Measurements from ENCODE around the gene DLL3. TPM values are rescaled to one million over a fixed set of nuclear protein-coding genes. Genes with fewer than 3 reads are reported as not detected.
A peak's percentile ranks its signal among the peaks of the same experiment; 100 is the strongest.

Gene DLL3
- total and polyA plus RNA-seq, 9 of the 15 experiments (the other 6 are each of a cell fraction or from before 2014, with no cell fraction given), result 0.80 to 6.3 (median 1.2) TPM

DNA sequence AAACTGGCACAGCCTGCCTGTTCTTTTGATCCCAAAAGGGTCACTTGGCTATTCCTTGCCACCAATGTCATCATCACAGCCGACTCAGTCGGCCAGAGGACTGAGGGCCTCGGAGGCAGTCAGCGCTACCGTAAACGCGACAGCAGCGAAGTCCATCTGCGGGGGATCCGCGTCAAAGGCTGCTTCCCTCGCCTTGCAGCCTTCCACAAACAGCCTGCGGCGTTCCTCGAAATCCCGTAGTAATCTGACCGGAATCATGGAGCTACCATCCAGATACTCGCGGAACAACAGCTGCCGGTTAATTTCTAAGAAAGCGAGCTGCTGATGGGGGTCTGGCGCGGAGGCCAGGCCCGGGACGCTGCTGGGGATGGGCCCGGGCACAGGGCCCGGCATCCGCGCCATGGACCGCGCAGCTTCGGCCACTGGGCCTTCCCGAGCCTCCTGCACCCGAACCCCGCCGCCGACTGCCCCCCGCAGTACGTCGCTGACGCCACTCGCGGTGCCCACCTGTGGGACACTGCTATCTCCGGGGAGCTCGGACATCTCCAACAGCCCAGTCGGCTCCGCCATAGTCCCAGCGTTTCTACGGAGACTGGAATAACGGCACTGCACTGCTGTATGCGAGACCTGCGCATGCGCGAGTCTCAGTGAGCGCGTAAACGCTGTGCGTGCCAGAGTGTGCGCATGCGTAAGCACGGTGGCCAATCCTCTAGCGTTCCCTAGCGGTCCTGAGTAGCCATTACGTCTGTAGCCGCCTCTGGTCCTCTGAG, 33.7 kb downstream of the DLL3 start, which contains the start of gene EID2B (continued):
- TF ChIP-seq E2F1 (CRISPR knock-in tag; IDR thresholded peaks at IDR 0.05) (0 out of 2 replicates have a peak, but pooled peaks have one; percentile 60), SMAD2 (IDR thresholded peaks at IDR 0.05; ENCODE audit: low read depth, low read length) (no peak), ZNF12 (CRISPR knock-in tag; IDR thresholded peaks at IDR 0.05) (0 out of 2 replicates have a peak, but pooled peaks have one; percentile 36), ZFP91 (CRISPR knock-in tag; IDR thresholded peaks at IDR 0.05) (no peak), E2F6 (IDR thresholded peaks at IDR 0.05; ENCODE audit: borderline replicate concordance in 1 of 2, extremely low read depth in 1 of 2, insufficient read depth in 1 of 2, insufficient read length in 1 of 2, low read depth in 1 of 2, low read length in 1 of 2, poor library complexity in 1 of 2, severe bottlenecking in 1 of 2) (peak; percentile 18 to 50), ZNF41 (CRISPR knock-in tag; conservative IDR thresholded peaks at IDR 0.05) (no peak), ZNF785 (CRISPR knock-in tag; IDR thresholded peaks at IDR 0.05) (no peak), ZBTB49 (CRISPR knock-in tag; IDR thresholded peaks at IDR 0.05; ENCODE audit: borderline replicate concordance) (no peak), TAF9B (IDR thresholded peaks at IDR 0.05; ENCODE audit: partially characterized antibody) (no peak), ZNF830 (CRISPR knock-in tag; IDR thresholded peaks at IDR 0.05) (no peak), CBX2 (IDR thresholded peaks at IDR 0.05; ENCODE audit: insufficient read depth, low read length, poor library complexity, severe bottlenecking) (no peak), POLR2AphosphoS5 (IDR thresholded peaks at IDR 0.05; ENCODE audit: control insufficient read depth, insufficient read depth, low read depth, low read length) (peak; percentile 60; the same call in 1 of the 2 replicates), ADNP (tag; IDR thresholded peaks at IDR 0.05) (no peak)
- TF ChIP-seq, protein P1, sequence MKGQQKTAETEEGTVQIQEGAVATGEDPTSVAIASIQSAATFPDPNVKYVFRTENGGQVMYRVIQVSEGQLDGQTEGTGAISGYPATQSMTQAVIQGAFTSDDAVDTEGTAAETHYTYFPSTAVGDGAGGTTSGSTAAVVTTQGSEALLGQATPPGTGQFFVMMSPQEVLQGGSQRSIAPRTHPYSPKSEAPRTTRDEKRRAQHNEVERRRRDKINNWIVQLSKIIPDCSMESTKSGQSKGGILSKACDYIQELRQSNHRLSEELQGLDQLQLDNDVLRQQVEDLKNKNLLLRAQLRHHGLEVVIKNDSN (CRISPR knock-in tag; IDR thresholded peaks at IDR 0.05), result 0 out of 2 replicates have a peak, but pooled peaks have one; percentile 22
- TF ChIP-seq, protein P2, sequence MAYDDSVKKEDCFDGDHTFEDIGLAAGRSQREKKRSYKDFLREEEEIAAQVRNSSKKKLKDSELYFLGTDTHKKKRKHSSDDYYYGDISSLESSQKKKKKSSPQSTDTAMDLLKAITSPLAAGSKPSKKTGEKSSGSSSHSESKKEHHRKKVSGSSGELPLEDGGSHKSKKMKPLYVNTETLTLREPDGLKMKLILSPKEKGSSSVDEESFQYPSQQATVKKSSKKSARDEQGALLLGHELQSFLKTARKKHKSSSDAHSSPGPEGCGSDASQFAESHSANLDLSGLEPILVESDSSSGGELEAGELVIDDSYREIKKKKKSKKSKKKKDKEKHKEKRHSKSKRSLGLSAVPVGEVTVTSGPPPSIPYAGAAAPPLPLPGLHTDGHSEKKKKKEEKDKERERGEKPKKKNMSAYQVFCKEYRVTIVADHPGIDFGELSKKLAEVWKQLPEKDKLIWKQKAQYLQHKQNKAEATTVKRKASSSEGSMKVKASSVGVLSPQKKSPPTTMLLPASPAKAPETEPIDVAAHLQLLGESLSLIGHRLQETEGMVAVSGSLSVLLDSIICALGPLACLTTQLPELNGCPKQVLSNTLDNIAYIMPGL (CRISPR knock-in tag; IDR thresholded peaks at IDR 0.05), result peak; percentile 89; the same call in 1 of the 2 replicates

Data from K562 (cell line).